KG1 (cell line): ENCODE measurements around the gene CSF3R.

Source experiments
- DNase-seq: peaks from one replicate; lab custom pipeline; 2025; lab: John Stamatoyannopoulos, UW

Gene CSF3R

DNA sequence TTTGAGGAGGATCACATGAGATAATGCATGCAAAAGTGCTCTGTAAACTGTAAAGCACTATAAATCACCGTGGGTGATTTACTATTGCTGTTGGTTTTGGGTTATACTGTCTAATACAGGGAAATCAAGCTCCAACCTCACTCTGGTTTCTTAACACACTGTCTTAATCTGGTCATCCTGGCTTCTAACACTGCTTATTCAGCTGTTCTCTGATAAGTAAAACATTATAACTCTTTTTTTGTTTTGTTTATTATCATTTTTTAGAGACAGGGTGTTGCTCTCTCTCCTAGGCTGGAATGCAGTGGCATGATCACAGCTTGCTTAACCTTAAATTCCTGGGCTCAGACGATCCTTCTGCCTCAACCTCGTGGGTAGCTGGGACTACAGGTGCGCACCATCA lies 63.1 kb downstream of the CSF3R start:
- no peak for DNase-seq

DNA sequence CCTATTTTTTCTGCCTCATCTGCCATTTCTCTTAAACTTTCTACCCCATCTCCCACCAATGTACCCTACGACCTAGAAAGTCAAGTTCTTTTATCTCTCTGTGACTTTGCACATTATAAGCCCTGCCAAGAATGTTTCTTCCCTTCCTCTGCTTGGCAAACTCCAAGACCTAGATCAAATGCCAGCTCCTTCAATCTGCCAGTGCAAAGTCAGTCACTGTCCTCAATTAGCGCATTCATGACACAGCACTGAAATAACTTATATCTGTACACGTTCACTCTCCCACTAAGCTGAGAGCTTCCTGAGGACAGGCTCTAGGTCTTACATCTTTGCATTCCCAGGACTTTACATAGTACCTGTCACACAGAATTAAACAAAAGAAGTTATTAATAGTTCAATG lies 63.6 kb downstream of the CSF3R start:
- DNase-seq = no peak

DNA sequence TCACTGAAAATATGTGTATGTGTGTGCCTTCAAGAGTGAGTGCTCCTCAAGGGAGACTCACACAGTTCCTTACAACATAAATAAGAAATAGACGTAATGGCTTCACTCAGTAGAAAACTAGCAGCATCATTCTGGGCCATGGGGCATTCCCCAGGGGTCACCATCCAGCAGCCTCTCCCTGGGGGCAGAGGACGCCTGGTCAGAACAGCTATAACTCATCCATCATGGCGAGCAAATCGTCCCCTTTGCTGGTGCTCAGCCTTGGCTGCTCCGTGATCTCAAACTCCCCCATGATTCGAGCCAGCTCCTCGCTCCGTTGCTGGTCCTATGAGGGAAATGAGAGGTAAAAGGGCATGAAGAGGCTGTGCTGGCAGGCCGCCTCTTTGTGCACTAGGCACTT lies 64.8 kb downstream of the CSF3R start:
- DNase-seq = no peak
